ENCODE measurements around the gene KIFAP3. TPM values are rescaled to one million over a fixed set of nuclear protein-coding genes. Genes with fewer than 3 reads are reported as not detected.
A peak's percentile ranks its signal among the peaks of the same experiment; 100 is the strongest.

The KIFAP3 gene
- total RNA-seq, 1 donor from 2014 or later, result 35.1 TPM

DNA sequence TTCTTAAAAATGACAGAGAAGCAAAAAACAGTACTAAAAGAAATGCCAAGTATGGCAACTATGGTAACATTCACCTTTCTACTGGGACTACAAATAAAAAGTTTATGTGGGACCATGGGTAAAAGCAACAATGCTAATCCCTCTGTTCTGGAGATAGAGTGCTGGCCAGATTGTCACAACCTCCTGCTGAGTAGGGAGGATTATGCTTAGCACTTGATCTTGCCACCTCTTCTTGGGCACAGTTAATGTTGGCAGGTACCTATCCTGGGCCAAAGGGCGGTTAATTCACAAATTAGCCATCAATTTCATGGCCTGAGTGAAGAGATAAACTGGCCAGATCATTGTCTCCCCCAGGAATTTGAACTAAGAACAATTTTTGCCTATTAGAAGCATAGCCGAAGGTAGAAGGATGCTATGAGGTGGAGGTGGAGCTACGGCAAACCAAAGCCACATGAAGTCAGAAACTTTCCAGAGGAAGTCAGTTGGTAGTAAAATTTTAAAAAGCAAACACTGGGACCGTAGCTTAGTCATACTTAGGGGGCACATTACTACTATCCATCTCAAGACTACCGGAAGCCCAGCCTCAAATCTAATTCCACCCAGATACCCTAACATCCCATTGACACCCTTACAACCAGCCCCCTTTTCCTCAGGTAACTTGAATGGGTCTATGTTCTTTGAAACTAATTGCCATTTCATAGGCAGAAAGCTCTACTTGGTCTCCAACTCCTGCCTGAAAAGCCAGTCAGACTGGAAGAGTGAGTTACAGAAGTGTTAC is 183.5 kb downstream of the KIFAP3 start:
- Mint-ChIP-seq H3K4me3 (ENCODE audit: unreplicated experiment) (peak overlapping the region; percentile 7), H3K4me1 (ENCODE audit: unreplicated experiment) (peaks cover 31% of the 10 kb centered on the region), H3K27me3 (ENCODE audit: unreplicated experiment) (no peaks in the 10 kb centered on the region), H3K9me3 (ENCODE audit: unreplicated experiment) (no peaks in the 10 kb centered on the region), H3K27ac (ENCODE audit: unreplicated experiment) (peak overlapping the region; percentile 29), H3K36me3 (ENCODE audit: unreplicated experiment) (peaks cover 11% of the 10 kb centered on the region)
- no peak for DNase-seq (ENCODE audit: extremely low spot score, unreplicated experiment)
- TF ChIP-seq CTCF (IDR thresholded peaks at IDR 0.05), result no peak

DNA sequence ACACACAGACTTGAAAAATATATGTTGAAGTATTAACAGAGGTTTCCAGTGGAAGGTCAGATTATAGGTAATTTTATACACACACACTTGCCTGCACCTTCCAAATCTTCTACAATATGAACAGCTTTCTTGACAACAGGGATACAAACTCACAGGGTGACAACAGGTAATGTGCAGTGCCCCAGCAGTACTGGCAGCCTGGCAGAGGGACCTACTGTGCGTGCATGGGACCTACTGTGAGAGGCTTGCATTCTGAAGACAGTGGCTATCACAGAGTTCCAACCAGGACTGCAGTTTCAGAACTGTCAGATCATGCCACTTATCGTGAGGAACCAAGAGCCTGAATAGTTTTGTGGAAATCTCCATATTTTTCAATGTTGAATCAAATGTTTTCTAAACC is 184.6 kb downstream of the KIFAP3 start:
- TF ChIP-seq CTCF (IDR thresholded peaks at IDR 0.05), result no peak
- no peak for DNase-seq (ENCODE audit: extremely low spot score, unreplicated experiment)
- Mint-ChIP-seq H3K4me1 (ENCODE audit: unreplicated experiment) (peaks cover 38% of the 10 kb centered on the region), H3K27ac (ENCODE audit: unreplicated experiment) (no peak overlapping the region), H3K4me3 (ENCODE audit: unreplicated experiment) (no peak overlapping the region), H3K27me3 (ENCODE audit: unreplicated experiment) (no peaks in the 10 kb centered on the region), H3K36me3 (ENCODE audit: unreplicated experiment) (peaks cover 19% of the 10 kb centered on the region), H3K9me3 (ENCODE audit: unreplicated experiment) (no peaks in the 10 kb centered on the region)

GRCh38 chr1:169886931-169887330 is 187.6 kb downstream of the KIFAP3 start:
- Mint-ChIP-seq H3K4me3 (ENCODE audit: unreplicated experiment) (no peak overlapping the region), H3K36me3 (ENCODE audit: unreplicated experiment) (peaks cover 29% of the 10 kb centered on the region), H3K4me1 (ENCODE audit: unreplicated experiment) (peaks cover 28% of the 10 kb centered on the region), H3K27ac (ENCODE audit: unreplicated experiment) (no peak overlapping the region), H3K9me3 (ENCODE audit: unreplicated experiment) (no peaks in the 10 kb centered on the region), H3K27me3 (ENCODE audit: unreplicated experiment) (no peaks in the 10 kb centered on the region)
- TF ChIP-seq CTCF (IDR thresholded peaks at IDR 0.05), result no peak
- DNase-seq (ENCODE audit: extremely low spot score, unreplicated experiment), result no peak

- H3K9me3 Mint-ChIP-seq (ENCODE audit: unreplicated experiment), result no peaks in the 10 kb centered on the region
- no peak for DNase-seq (ENCODE audit: extremely low spot score, unreplicated experiment)
- H3K4me1 Mint-ChIP-seq (ENCODE audit: unreplicated experiment), result peaks cover 23% of the 10 kb centered on the region
- peaks cover 33% of the 10 kb centered on the region for H3K36me3 Mint-ChIP-seq (ENCODE audit: unreplicated experiment)
- TF ChIP-seq CTCF (IDR thresholded peaks at IDR 0.05), result no peak
- no peak overlapping the region for H3K4me3 Mint-ChIP-seq (ENCODE audit: unreplicated experiment)
- no peak overlapping the region for H3K27ac Mint-ChIP-seq (ENCODE audit: unreplicated experiment)
- H3K27me3 Mint-ChIP-seq (ENCODE audit: unreplicated experiment), result no peaks in the 10 kb centered on the region
Observed at GRCh38 chr1:169886422-169886821, 188.1 kb downstream of the KIFAP3 start.

- Mint-ChIP-seq H3K9me3 (ENCODE audit: unreplicated experiment) (no peaks in the 10 kb centered on the region), H3K4me1 (ENCODE audit: unreplicated experiment) (peaks cover 12% of the 10 kb centered on the region), H3K27ac (ENCODE audit: unreplicated experiment) (no peak overlapping the region), H3K27me3 (ENCODE audit: unreplicated experiment) (no peaks in the 10 kb centered on the region), H3K36me3 (ENCODE audit: unreplicated experiment) (peaks cover 36% of the 10 kb centered on the region), H3K4me3 (ENCODE audit: unreplicated experiment) (no peak overlapping the region)
- DNase-seq (ENCODE audit: extremely low spot score, unreplicated experiment), result no peak
- TF ChIP-seq CTCF (IDR thresholded peaks at IDR 0.05), result no peak
Observed at GRCh38 chr1:169885207-169885606, 189.3 kb downstream of the KIFAP3 start.
